ENCODE measurements around the gene PLA2G4A. TPM values are rescaled to one million over a fixed set of nuclear protein-coding genes. Genes with fewer than 3 reads are reported as not detected.

PLA2G4A gene
- total and polyA plus RNA-seq, 2 donors = 3.7 to 4.7 TPM

- no peak overlapping the region for H3K4me3 ChIP-seq (ENCODE audit: low read length in 2 of 2)
- no peaks in the 10 kb centered on the region for H3K4me1 ChIP-seq (ENCODE audit: control insufficient read depth in 2 of 2, insufficient read depth in 2 of 2, low read length in 2 of 2)
- no peaks in the 10 kb centered on the region for H3K9me3 ChIP-seq (ENCODE audit: control insufficient read depth in 2 of 2, insufficient read depth in 1 of 2, low read length in 1 of 2)
- H3K27me3 ChIP-seq (ENCODE audit: control insufficient read depth in 2 of 2, insufficient read depth in 1 of 2, low read length in 1 of 2) = no peaks in the 10 kb centered on the region
- no peak for DNase-seq (ENCODE audit: low read depth in 6 of 9, low spot score in 9 of 9)
- no peak overlapping the region for H3K27ac ChIP-seq (ENCODE audit: low read depth in 1 of 2, low read length in 1 of 2)
- H3K36me3 ChIP-seq (ENCODE audit: control insufficient read depth in 2 of 2, insufficient read depth in 2 of 2, low read length in 1 of 2) = no peaks in the 10 kb centered on the region
- WGBS = 91% methylated on average over 4 of the region's 4 CpGs
Measured at GRCh38 chr1:186948535-186948934, 119.8 kb downstream of the PLA2G4A start.

DNA sequence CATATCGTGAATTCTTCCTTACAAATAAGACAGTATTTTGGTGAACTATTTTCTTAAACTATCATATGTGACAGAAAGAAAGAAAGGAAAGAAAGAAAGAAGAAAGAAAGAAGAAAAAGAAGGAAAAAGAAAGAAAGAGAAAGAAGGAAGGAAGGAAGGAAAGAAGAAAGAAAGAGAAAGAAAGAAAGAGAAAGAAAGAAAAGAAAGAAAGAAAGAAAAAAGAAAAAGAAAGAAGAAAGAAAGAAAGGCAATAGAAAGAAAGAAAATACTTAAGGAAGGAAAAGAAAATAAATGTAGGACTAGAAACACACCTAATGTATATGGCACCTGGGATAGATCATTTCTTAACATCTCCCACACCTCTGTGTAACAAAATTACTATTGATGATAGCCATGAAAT is 120.4 kb downstream of the PLA2G4A start:
- H3K27me3 ChIP-seq (ENCODE audit: control insufficient read depth in 2 of 2, insufficient read depth in 1 of 2, low read length in 1 of 2) = no peaks in the 10 kb centered on the region
- 47% methylated on average over 1 of the region's 1 CpG for WGBS
- H3K4me1 ChIP-seq (ENCODE audit: control insufficient read depth in 2 of 2, insufficient read depth in 2 of 2, low read length in 2 of 2) = no peaks in the 10 kb centered on the region
- no peak overlapping the region for H3K4me3 ChIP-seq (ENCODE audit: low read length in 2 of 2)
- DNase-seq (ENCODE audit: low read depth in 6 of 9, low spot score in 9 of 9) = no peak
- no peak overlapping the region for H3K27ac ChIP-seq (ENCODE audit: low read depth in 1 of 2, low read length in 1 of 2)
- H3K36me3 ChIP-seq (ENCODE audit: control insufficient read depth in 2 of 2, insufficient read depth in 2 of 2, low read length in 1 of 2) = no peaks in the 10 kb centered on the region
- no peaks in the 10 kb centered on the region for H3K9me3 ChIP-seq (ENCODE audit: control insufficient read depth in 2 of 2, insufficient read depth in 1 of 2, low read length in 1 of 2)

GRCh38 chr1:186950547-186950946 is 121.8 kb downstream of the PLA2G4A start:
- H3K4me1 ChIP-seq (ENCODE audit: control insufficient read depth in 2 of 2, insufficient read depth in 2 of 2, low read length in 2 of 2) = no peaks in the 10 kb centered on the region
- H3K4me3 ChIP-seq (ENCODE audit: low read length in 2 of 2) = no peak overlapping the region
- H3K9me3 ChIP-seq (ENCODE audit: control insufficient read depth in 2 of 2, insufficient read depth in 1 of 2, low read length in 1 of 2) = no peaks in the 10 kb centered on the region
- H3K36me3 ChIP-seq (ENCODE audit: control insufficient read depth in 2 of 2, insufficient read depth in 2 of 2, low read length in 1 of 2) = no peaks in the 10 kb centered on the region
- H3K27me3 ChIP-seq (ENCODE audit: control insufficient read depth in 2 of 2, insufficient read depth in 1 of 2, low read length in 1 of 2) = no peaks in the 10 kb centered on the region
- no peak overlapping the region for H3K27ac ChIP-seq (ENCODE audit: low read depth in 1 of 2, low read length in 1 of 2)
- WGBS = 91% methylated on average over 4 of the region's 4 CpGs
- DNase-seq (ENCODE audit: low read depth in 6 of 9, low spot score in 9 of 9) = no peak

DNA sequence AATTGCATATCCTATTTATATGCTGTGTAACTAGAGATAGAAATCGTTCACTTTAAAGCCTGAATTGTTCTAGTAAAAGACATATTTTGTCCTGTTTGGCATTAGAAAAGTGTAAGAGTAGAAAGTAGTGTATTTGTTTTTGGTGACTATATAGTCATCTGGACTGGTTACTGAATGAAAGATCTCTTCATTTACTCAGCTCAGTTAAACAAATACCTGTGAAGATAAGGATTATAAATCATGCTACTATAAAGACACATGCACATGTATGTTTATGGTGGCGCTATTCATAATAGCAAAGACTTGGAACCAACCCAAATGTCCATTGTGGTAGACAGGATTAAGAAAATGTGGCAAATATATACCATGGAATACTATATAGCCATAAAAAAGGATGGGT is 125.1 kb downstream of the PLA2G4A start:
- 94% methylated on average over 2 of the region's 2 CpGs for WGBS
- no peak overlapping the region for H3K4me3 ChIP-seq (ENCODE audit: low read length in 2 of 2)
- no peaks in the 10 kb centered on the region for H3K36me3 ChIP-seq (ENCODE audit: control insufficient read depth in 2 of 2, insufficient read depth in 2 of 2, low read length in 1 of 2)
- H3K9me3 ChIP-seq (ENCODE audit: control insufficient read depth in 2 of 2, insufficient read depth in 1 of 2, low read length in 1 of 2) = no peaks in the 10 kb centered on the region
- H3K27me3 ChIP-seq (ENCODE audit: control insufficient read depth in 2 of 2, insufficient read depth in 1 of 2, low read length in 1 of 2) = no peaks in the 10 kb centered on the region
- H3K4me1 ChIP-seq (ENCODE audit: control insufficient read depth in 2 of 2, insufficient read depth in 2 of 2, low read length in 2 of 2) = no peaks in the 10 kb centered on the region
- no peak overlapping the region for H3K27ac ChIP-seq (ENCODE audit: low read depth in 1 of 2, low read length in 1 of 2)
- DNase-seq (ENCODE audit: low read depth in 6 of 9, low spot score in 9 of 9) = no peak

DNA sequence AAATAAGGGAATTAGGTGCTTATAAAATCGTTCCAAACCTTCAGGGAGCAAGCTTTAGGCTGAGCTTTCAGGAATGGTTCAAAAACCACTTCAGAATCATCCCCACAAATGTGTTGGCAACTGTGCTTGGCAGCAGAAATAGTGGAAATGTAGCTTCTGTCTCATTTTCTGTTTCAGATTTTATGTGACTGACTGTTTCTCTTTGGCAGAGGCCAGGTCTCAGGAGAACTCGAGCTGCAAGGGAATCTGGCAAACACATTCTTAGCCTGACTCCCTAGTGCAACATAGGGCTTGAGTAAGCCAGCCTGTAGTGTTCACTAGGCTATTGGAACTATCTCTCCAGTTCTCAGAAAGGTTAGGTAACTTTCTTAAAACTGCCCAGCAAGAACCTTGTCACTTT is 128.6 kb downstream of the PLA2G4A start:
- no peak for DNase-seq (ENCODE audit: low read depth in 6 of 9, low spot score in 9 of 9)
- Histone ChIP-seq H3K27me3 (ENCODE audit: control insufficient read depth in 2 of 2, insufficient read depth in 1 of 2, low read length in 1 of 2) (no peaks in the 10 kb centered on the region), H3K27ac (ENCODE audit: low read depth in 1 of 2, low read length in 1 of 2) (no peak overlapping the region), H3K4me3 (ENCODE audit: low read length in 2 of 2) (no peak overlapping the region), H3K4me1 (ENCODE audit: control insufficient read depth in 2 of 2, insufficient read depth in 2 of 2, low read length in 2 of 2) (no peaks in the 10 kb centered on the region), H3K36me3 (ENCODE audit: control insufficient read depth in 2 of 2, insufficient read depth in 2 of 2, low read length in 1 of 2) (no peaks in the 10 kb centered on the region), H3K9me3 (ENCODE audit: control insufficient read depth in 2 of 2, insufficient read depth in 1 of 2, low read length in 1 of 2) (no peaks in the 10 kb centered on the region)
- WGBS = 46% methylated on average over 2 of the region's 2 CpGs

DNA sequence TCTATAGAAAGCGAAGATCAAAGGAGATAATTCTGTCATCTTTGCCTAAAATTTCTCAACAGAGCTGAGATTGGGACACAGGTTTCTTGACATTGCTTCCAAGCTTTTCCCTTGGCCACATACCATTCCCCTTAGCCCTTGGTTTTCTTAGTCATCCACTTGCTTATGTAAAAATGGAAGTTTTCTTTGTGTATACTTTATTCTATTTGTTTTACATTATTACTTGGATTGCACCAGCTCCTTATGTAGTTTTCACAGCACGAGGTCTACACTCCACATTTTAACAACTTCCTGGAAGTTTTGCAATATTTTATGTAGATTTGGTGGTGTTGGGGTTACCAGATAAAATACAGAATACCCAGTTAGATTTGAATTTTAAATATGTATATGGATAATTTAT is 129.8 kb downstream of the PLA2G4A start:
- Histone ChIP-seq H3K36me3 (ENCODE audit: control insufficient read depth in 2 of 2, insufficient read depth in 2 of 2, low read length in 1 of 2) (no peaks in the 10 kb centered on the region), H3K27ac (ENCODE audit: low read depth in 1 of 2, low read length in 1 of 2) (no peak overlapping the region), H3K4me1 (ENCODE audit: control insufficient read depth in 2 of 2, insufficient read depth in 2 of 2, low read length in 2 of 2) (no peaks in the 10 kb centered on the region), H3K9me3 (ENCODE audit: control insufficient read depth in 2 of 2, insufficient read depth in 1 of 2, low read length in 1 of 2) (no peaks in the 10 kb centered on the region), H3K27me3 (ENCODE audit: control insufficient read depth in 2 of 2, insufficient read depth in 1 of 2, low read length in 1 of 2) (no peaks in the 10 kb centered on the region), H3K4me3 (ENCODE audit: low read length in 2 of 2) (no peak overlapping the region)
- DNase-seq (ENCODE audit: low read depth in 6 of 9, low spot score in 9 of 9) = no peak
- 95% methylated on average over 2 of the region's 2 CpGs for WGBS

GRCh38 chr1:186960861-186961260 is 132.1 kb downstream of the PLA2G4A start:
- no peaks in the 10 kb centered on the region for H3K27me3 ChIP-seq (ENCODE audit: control insufficient read depth in 2 of 2, insufficient read depth in 1 of 2, low read length in 1 of 2)
- H3K4me3 ChIP-seq (ENCODE audit: low read length in 2 of 2) = no peak overlapping the region
- H3K4me1 ChIP-seq (ENCODE audit: control insufficient read depth in 2 of 2, insufficient read depth in 2 of 2, low read length in 2 of 2) = no peaks in the 10 kb centered on the region
- 96% methylated on average over 1 of the region's 1 CpG for WGBS
- H3K27ac ChIP-seq (ENCODE audit: low read depth in 1 of 2, low read length in 1 of 2) = no peak overlapping the region
- H3K36me3 ChIP-seq (ENCODE audit: control insufficient read depth in 2 of 2, insufficient read depth in 2 of 2, low read length in 1 of 2) = no peaks in the 10 kb centered on the region
- DNase-seq (ENCODE audit: low read depth in 6 of 9, low spot score in 9 of 9) = no peak
- H3K9me3 ChIP-seq (ENCODE audit: control insufficient read depth in 2 of 2, insufficient read depth in 1 of 2, low read length in 1 of 2) = no peaks in the 10 kb centered on the region

- Histone ChIP-seq H3K4me3 (ENCODE audit: low read length in 2 of 2) (no peak overlapping the region), H3K36me3 (ENCODE audit: control insufficient read depth in 2 of 2, insufficient read depth in 2 of 2, low read length in 1 of 2) (no peaks in the 10 kb centered on the region), H3K9me3 (ENCODE audit: control insufficient read depth in 2 of 2, insufficient read depth in 1 of 2, low read length in 1 of 2) (no peaks in the 10 kb centered on the region), H3K27me3 (ENCODE audit: control insufficient read depth in 2 of 2, insufficient read depth in 1 of 2, low read length in 1 of 2) (no peaks in the 10 kb centered on the region), H3K4me1 (ENCODE audit: control insufficient read depth in 2 of 2, insufficient read depth in 2 of 2, low read length in 2 of 2) (no peaks in the 10 kb centered on the region), H3K27ac (ENCODE audit: low read depth in 1 of 2, low read length in 1 of 2) (no peak overlapping the region)
- no peak for DNase-seq (ENCODE audit: low read depth in 6 of 9, low spot score in 9 of 9)
Measured at GRCh38 chr1:186965847-186966246, 137.1 kb downstream of the PLA2G4A start.

DNA sequence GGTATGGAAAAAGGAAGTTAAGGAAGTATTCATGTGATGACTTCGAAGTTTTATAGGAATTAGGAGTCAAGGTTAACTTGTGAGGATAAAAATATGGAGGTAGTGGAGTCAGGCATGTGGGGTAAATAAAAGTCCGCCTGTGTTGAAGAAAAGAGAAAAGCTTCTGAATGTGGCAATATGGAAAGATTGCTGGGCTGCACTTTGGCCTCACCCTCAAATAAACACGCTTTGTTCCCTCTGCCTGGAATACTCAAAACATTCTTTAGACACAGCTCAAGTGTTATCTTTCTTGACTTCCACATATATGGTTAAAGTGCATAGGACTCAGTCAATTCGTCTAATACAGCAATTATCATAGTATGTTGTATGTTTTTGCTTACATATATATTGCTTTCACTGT is 137.7 kb downstream of the PLA2G4A start:
- DNase-seq (ENCODE audit: low read depth in 6 of 9, low spot score in 9 of 9) = no peak
- Histone ChIP-seq H3K27me3 (ENCODE audit: control insufficient read depth in 2 of 2, insufficient read depth in 1 of 2, low read length in 1 of 2) (no peaks in the 10 kb centered on the region), H3K27ac (ENCODE audit: low read depth in 1 of 2, low read length in 1 of 2) (no peak overlapping the region), H3K4me1 (ENCODE audit: control insufficient read depth in 2 of 2, insufficient read depth in 2 of 2, low read length in 2 of 2) (no peaks in the 10 kb centered on the region), H3K36me3 (ENCODE audit: control insufficient read depth in 2 of 2, insufficient read depth in 2 of 2, low read length in 1 of 2) (no peaks in the 10 kb centered on the region), H3K9me3 (ENCODE audit: control insufficient read depth in 2 of 2, insufficient read depth in 1 of 2, low read length in 1 of 2) (no peaks in the 10 kb centered on the region), H3K4me3 (ENCODE audit: low read length in 2 of 2) (no peak overlapping the region)
- WGBS = 93% methylated on average over 4 of the region's 4 CpGs
